Spleen (tissue), 11 donors: Measurements from ENCODE around the gene TBX2. TPM values are rescaled to one million over a fixed set of nuclear protein-coding genes. Genes with fewer than 3 reads are reported as not detected.

ENCODE experiments used
- DNase-seq: peaks from one replicate; pipeline ENCODE4 v3.0.0-alpha.2; 2020
- H3K27ac ChIP-seq, 8 donors: fragments of 200-600 bp; sonication (generic) in 7 of 8; 1 replicate in 4 of 8; 2 replicates in 4 of 8; pipeline versions ENCODE4 v1.5.0 to v1.8.0; 2016 to 2021; ENCODE audit warnings: inconsistent platforms in 4 of 8, mild to moderate bottlenecking in 4 of 8, moderate library complexity in 1 of 8
- H3K27me3 ChIP-seq, 7 donors: fragments of 200-600 bp; sonication (generic) in 6 of 7; replicated peaks in 1 of 7; 1 replicate in 4 of 7; 2 replicates in 3 of 7; pipeline versions ENCODE4 v1.5.0 to v1.8.0; 2016 to 2021; ENCODE audit warnings: inconsistent platforms in 3 of 7, mild to moderate bottlenecking in 1 of 7
- H3K36me3 ChIP-seq, 6 donors: fragments of 200-600 bp; sonication (generic) in 5 of 6; 1 replicate in 4 of 6; 2 replicates in 2 of 6; pipeline versions ENCODE4 v1.5.0 to v1.8.0; 2016 to 2021; ENCODE audit warnings: inconsistent platforms in 2 of 6
- H3K4me1 ChIP-seq, 6 donors: fragments of 200-600 bp; sonication (generic) in 5 of 6; 1 replicate in 3 of 6; 2 replicates in 3 of 6; pipeline versions ENCODE4 v1.5.0 to v1.8.0; 2016 to 2021; ENCODE audit warnings: inconsistent platforms in 3 of 6
- H3K4me3 ChIP-seq, 8 donors: fragments of 200-600 bp; sonication (generic) in 7 of 8; 1 replicate in 4 of 8; 2 replicates in 4 of 8; pipeline versions ENCODE4 v1.5.0 to v1.8.0; 2016 to 2021; ENCODE audit warnings: inconsistent platforms in 4 of 8, mild to moderate bottlenecking in 4 of 8, moderate library complexity in 2 of 8
- H3K9me3 ChIP-seq, 8 donors: fragments of 200-600 bp; sonication (generic) in 7 of 8; 1 replicate in 4 of 8; 2 replicates in 4 of 8; pipeline versions ENCODE4 v1.5.0 to v1.8.0; 2016 to 2021; ENCODE audit warnings: inconsistent platforms in 4 of 8
- CTCF ChIP-seq, 11 experiments: fragments of 200-600 bp in 7 of 11; fragments of 450-650 bp in 4 of 11; sonication (generic) in 4 of 11; IDR thresholded peaks in 8 of 11; conservative IDR thresholded peaks in 3 of 11; 1 replicate in 7 of 11; 2 replicates in 4 of 11; pipeline versions ENCODE4 v1.4.0 to v1.8.0; 2016 to 2021; ENCODE audit warnings: antibody characterized with exemption in 11 of 11, inconsistent platforms in 4 of 11, mild to moderate bottlenecking in 1 of 11
- POLR2A ChIP-seq, 3 donors: fragments of 450-650 bp; IDR thresholded peaks; one replicate each; pipeline ENCODE4 v1.5.1; 2017; ENCODE audit warnings: antibody characterized with exemption in 3 of 3, mild to moderate bottlenecking in 1 of 3
- POLR2AphosphoS5 ChIP-seq, 3 donors: sonication (generic); formaldehyde crosslinking; IDR thresholded peaks; one replicate each; pipeline ENCODE4 v1.5.1; 2017; ENCODE audit warnings: antibody characterized with exemption in 3 of 3
- WGBS, 5 donors: extraction: QIAGEN DNeasy Blood & Tissue Kit in 3 of 5; methylation state at CpG; one replicate each; pipeline versions ENCODE4 v1.1.5 to v1.1.7; 2013 to 2018; 5-methylcytosine and 5-hydroxymethylcytosine counted together
- intact Hi-C: fragments of 100-400 bp; cut with DNase I; formaldehyde crosslinking; loops from one replicate; pipeline ENCODE4 v1.15.0; 2023; ENCODE audit warnings: low total_unique reads
- polyA plus RNA-seq, 3 donors: library from polyadenylated mRNA; stranded (reverse); fragments of 200-250 nt; gene quantifications; one replicate each; pipeline ENCODE4 v1.2.1, GENCODE V29; 2013
- total RNA-seq, 7 donors: library from RNA; depleted of rRNA in 3 of 7; stranded (reverse); fragments of >200 nt in 3 of 7; fragmentation: NEBNext Ultra II Directional in 4 of 7; extraction: Animal tissue kit (Norgen Biotek cat#: 25700) in 4 of 7; gene quantifications; one replicate each; pipeline versions ENCODE4 v1.1.0 to v1.2.1, GENCODE V29; 2016 to 2021
- donor health status: healthy with polysubstance abuse.
- donor health status: DM: no; HTN: no; CAD: no; lungs with moderate emphysema.
- donor health status: DM: no; HTN: no; CAD: no.
- donor health status: Bipolar disorder and iron deficiency.
- donor health status: healthy.
- donor health status: DM: no; HTN: no; CAD: no.
- donor health status: DM: yes; HTN: yes; CAD: no.

Gene TBX2
- total and polyA plus RNA-seq, 10 donors, result 6.4 to 57.6 (median 24.1) TPM

- TF ChIP-seq CTCF (IDR thresholded peaks at IDR 0.05 in 8 of 11, conservative IDR thresholded peaks at IDR 0.05 in 3 of 11) (no peak), POLR2A (IDR thresholded peaks at IDR 0.05) (no peak), POLR2AphosphoS5 (IDR thresholded peaks at IDR 0.05) (no peak)
- Histone ChIP-seq H3K36me3 (peaks cover 0 to 21% (median 0%) of the 10 kb centered on the region in 6 donors), H3K4me3 (no peak overlapping the region), H3K27ac (no peak overlapping the region), H3K27me3 (no peaks in the 10 kb centered on the region), H3K9me3 (no peaks in the 10 kb centered on the region), H3K4me1 (peaks cover 0 to 13% (median 8%) of the 10 kb centered on the region in 6 donors)
- intact Hi-C loops, result no loop called here
- peak; percentile 54 for DNase-seq
- 93 to 96% (median 96%) methylated on average over 10 of the region's 10 CpGs for WGBS, 5 donors
Observed at GRCh38 chr17:61369751-61370150, 29.9 kb upstream of the TBX2 start.

- no peak overlapping the region for H3K27ac ChIP-seq
- intact Hi-C loops, result no loop called here
- no peaks in the 10 kb centered on the region for H3K9me3 ChIP-seq
- no peak overlapping the region for H3K4me3 ChIP-seq
- H3K4me1 ChIP-seq, result peaks cover 0 to 13% (median 10%) of the 10 kb centered on the region in 6 donors
- no peak for DNase-seq
- H3K36me3 ChIP-seq, result peaks cover 0 to 21% (median 0%) of the 10 kb centered on the region in 6 donors
- no peaks in the 10 kb centered on the region for H3K27me3 ChIP-seq
- no peak for TF ChIP-seq POLR2A (IDR thresholded peaks at IDR 0.05)
- no peak for TF ChIP-seq CTCF (IDR thresholded peaks at IDR 0.05 in 8 of 11, conservative IDR thresholded peaks at IDR 0.05 in 3 of 11)
- no peak for TF ChIP-seq POLR2AphosphoS5 (IDR thresholded peaks at IDR 0.05)
- 75 to 100% (median 94%) methylated on average over 1 of the region's 1 CpG for WGBS, 5 donors
Observed at GRCh38 chr17:61371179-61371578, 28.5 kb upstream of the TBX2 start.

- H3K4me3 ChIP-seq, result no peak overlapping the region
- DNase-seq, result peak; percentile 11
- no peaks in the 10 kb centered on the region for H3K9me3 ChIP-seq
- H3K27ac ChIP-seq, result no peak overlapping the region
- peaks cover 0 to 13% (median 10%) of the 10 kb centered on the region in 6 donors for H3K4me1 ChIP-seq
- TF ChIP-seq POLR2A (IDR thresholded peaks at IDR 0.05), result no peak
- TF ChIP-seq CTCF (IDR thresholded peaks at IDR 0.05 in 8 of 11, conservative IDR thresholded peaks at IDR 0.05 in 3 of 11), result no peak
- TF ChIP-seq POLR2AphosphoS5 (IDR thresholded peaks at IDR 0.05), result no peak
- peaks cover 0 to 21% (median 0%) of the 10 kb centered on the region in 6 donors for H3K36me3 ChIP-seq
- H3K27me3 ChIP-seq, result no peaks in the 10 kb centered on the region
- 93 to 96% (median 95%) methylated on average over 8 of the region's 8 CpGs for WGBS, 5 donors
- intact Hi-C loops, result no loop called here
Observed at GRCh38 chr17:61371606-61372005, 28.0 kb upstream of the TBX2 start.

- Histone ChIP-seq H3K27me3 (no peaks in the 10 kb centered on the region), H3K4me3 (no peak overlapping the region), H3K27ac (no peak overlapping the region), H3K36me3 (peaks cover 0 to 21% (median 0%) of the 10 kb centered on the region in 6 donors), H3K4me1 (peaks cover 0 to 13% (median 10%) of the 10 kb centered on the region in 6 donors), H3K9me3 (no peaks in the 10 kb centered on the region)
- WGBS, 5 donors, result 92 to 97% (median 94%) methylated on average over 9 of the region's 9 CpGs
- TF ChIP-seq POLR2A (IDR thresholded peaks at IDR 0.05) (no peak), POLR2AphosphoS5 (IDR thresholded peaks at IDR 0.05) (no peak), CTCF (IDR thresholded peaks at IDR 0.05 in 8 of 11, conservative IDR thresholded peaks at IDR 0.05 in 3 of 11) (no peak)
- intact Hi-C loops, result no loop called here
- peak; percentile 53 for DNase-seq
Observed at GRCh38 chr17:61372436-61372835, 27.2 kb upstream of the TBX2 start.
